ENCODE measurements around the gene RPUSD1. TPM values are rescaled to one million over a fixed set of nuclear protein-coding genes. Genes with fewer than 3 reads are reported as not detected.

The RPUSD1 gene
- polyA plus RNA-seq, 1 of the 3 experiments (the other 2 are of a cell fraction) = 27.7 TPM

DNA sequence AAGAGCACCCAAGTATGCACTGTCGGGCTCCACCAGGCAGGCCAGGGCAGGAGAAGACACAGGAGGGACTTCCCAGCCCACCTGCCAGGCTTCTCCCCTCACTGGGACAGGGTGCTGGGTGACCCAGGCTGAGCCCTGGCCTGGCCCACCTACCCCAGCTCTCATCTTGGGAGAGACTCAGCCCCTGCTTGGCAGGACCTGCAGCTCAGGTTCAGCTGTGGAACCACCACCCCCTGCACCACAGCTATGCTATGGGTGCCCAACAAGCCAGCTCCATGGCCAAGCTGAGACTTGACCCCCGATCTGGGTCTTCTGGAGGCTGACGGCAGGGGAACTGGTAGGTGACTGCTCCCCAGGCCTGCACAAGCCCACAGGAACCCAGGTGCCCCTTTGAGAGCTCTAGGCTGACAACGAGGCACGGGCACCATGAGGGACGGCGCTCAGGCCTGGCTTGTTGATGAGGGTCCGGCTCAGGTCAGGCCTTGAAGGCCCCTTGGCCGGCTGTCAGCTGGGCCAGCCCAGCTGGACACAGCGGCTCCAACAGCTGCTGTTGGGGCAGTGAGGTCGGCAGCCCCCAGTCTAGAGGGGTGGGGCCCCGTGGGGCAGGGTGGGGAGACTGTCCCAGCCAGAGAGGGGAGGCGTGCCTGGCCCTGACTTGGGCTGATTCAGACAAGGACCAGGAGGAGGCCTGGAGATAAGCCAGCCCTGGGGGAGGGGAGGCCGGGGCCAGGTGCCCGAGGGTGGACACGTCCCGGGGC, 4.6 kb downstream of the RPUSD1 start:
- no peak for DNase-seq

GRCh38 chr16:782766-783403, 5.3 kb downstream of the RPUSD1 start:
- H3K27ac ChIP-seq (ENCODE audit: low read depth in 2 of 2, low read length in 1 of 2) = no peak overlapping the region
- TF ChIP-seq CHD2 (IDR thresholded peaks at IDR 0.05; ENCODE audit: low read length, partially characterized antibody) = no peak
- H2AFZ ChIP-seq (ENCODE audit: low read depth) = no peak overlapping the region
- no peak overlapping the region for H3K4me3 ChIP-seq (ENCODE audit: low read depth in 2 of 2, low read length in 1 of 2)
- ChIA-PET POLR2A (interaction anchor here (0.6 to 1.4 kb wide), 3 partner anchors 63 to 67 kb away, joined by 3 to 4 read pairs (median 3); no protein-coding TSS in a partner anchor), CTCF (interaction anchor here (1.8 to 8.9 kb wide), 4 partner anchors 39 to 73 kb away, joined by 5 to 127 read pairs (median 24); partner anchors contain the start of genes CIAO3 and METRN)
- H3K4me1 ChIP-seq (ENCODE audit: control insufficient read depth in 1 of 2, insufficient read depth in 2 of 2, low read depth in 1 of 2, low read length in 1 of 2) = peaks cover 0 to 18% of the 10 kb centered on the region in 2 experiments; a peak in 1 of 4 replicates
- H3K9me3 ChIP-seq = no peaks in the 10 kb centered on the region
- peaks cover 17% of the 10 kb centered on the region; the same call in 1 of the 2 replicates for H3K27me3 ChIP-seq (ENCODE audit: insufficient read depth)
- WGBS (ENCODE audit: low lambda C conversion rate) = 24% methylated on average over 21 of the region's 36 CpGs
- DNase-seq = peak; percentile 72
- H3K79me2 ChIP-seq (ENCODE audit: insufficient read depth) = peaks cover 15% of the 10 kb centered on the region
- no peak overlapping the region for H3K4me2 ChIP-seq
- H3F3A ChIP-seq (replicated peaks; ENCODE audit: insufficient read depth) = no peaks in the 10 kb centered on the region
- H3K9me2 ChIP-seq = no peaks in the 10 kb centered on the region
- peaks cover 0 to 10% of the 10 kb centered on the region in 2 experiments for H3K36me3 ChIP-seq (replicated peaks in 1 of 2; ENCODE audit: control insufficient read depth in 1 of 2, insufficient read depth in 2 of 2, low read length in 1 of 2)
- H4K20me1 ChIP-seq (ENCODE audit: insufficient read depth) = peaks cover 20% of the 10 kb centered on the region; the same call in 1 of the 2 replicates
- no peak overlapping the region for H3K9ac ChIP-seq

More for the DNA sequence above, 4.6 kb downstream of the RPUSD1 start:
- Histone ChIP-seq H3K36me3 (replicated peaks in 1 of 2; ENCODE audit: control insufficient read depth in 1 of 2, insufficient read depth in 2 of 2, low read length in 1 of 2) (peaks cover 0 to 10% of the 10 kb centered on the region in 2 experiments), H3K9me3 (no peaks in the 10 kb centered on the region), H3K79me2 (ENCODE audit: insufficient read depth) (peaks cover 18% of the 10 kb centered on the region), H2AFZ (ENCODE audit: low read depth) (no peak overlapping the region), H3K4me2 (no peak overlapping the region), H3K4me3 (ENCODE audit: low read depth in 2 of 2, low read length in 1 of 2) (no peak overlapping the region), H3K27me3 (ENCODE audit: insufficient read depth) (peaks cover 17% of the 10 kb centered on the region; the same call in 1 of the 2 replicates), H4K20me1 (ENCODE audit: insufficient read depth) (peaks cover 20% of the 10 kb centered on the region; the same call in 1 of the 2 replicates), H3K4me1 (ENCODE audit: control insufficient read depth in 1 of 2, insufficient read depth in 2 of 2, low read depth in 1 of 2, low read length in 1 of 2) (peaks cover 0 to 18% of the 10 kb centered on the region in 2 experiments; a peak in 1 of 4 replicates), H3F3A (replicated peaks; ENCODE audit: insufficient read depth) (no peaks in the 10 kb centered on the region), H3K9me2 (no peaks in the 10 kb centered on the region), H3K9ac (no peak overlapping the region), H3K27ac (ENCODE audit: low read depth in 2 of 2, low read length in 1 of 2) (no peak overlapping the region)
- WGBS (ENCODE audit: low lambda C conversion rate) = no CpG with 5 or more reads among the region's 17 CpGs
- ChIA-PET POLR2A (interaction anchor here (0.6 to 1.4 kb wide), 2 partner anchors 64 to 67 kb away, joined by 3 to 4 read pairs; no protein-coding TSS in a partner anchor), CTCF (interaction anchor here (1.4 to 8.9 kb wide), 7 partner anchors 11 to 73 kb away, joined by 4 to 127 read pairs (median 10); partner anchors contain the start of genes CIAO3 and METRN)
- TF ChIP-seq TEAD4 (IDR thresholded peaks at IDR 0.05; ENCODE audit: borderline replicate concordance, insufficient read depth) (no peak), TCF12 (IDR thresholded peaks at IDR 0.05) (no peak), RCOR1 (IDR thresholded peaks at IDR 0.05; ENCODE audit: low read length) (no peak), SMC3 (IDR thresholded peaks at IDR 0.05; ENCODE audit: low read depth, low read length) (no peak), GABPA (IDR thresholded peaks at IDR 0.05; ENCODE audit: low read depth) (no peak), MXI1 (IDR thresholded peaks at IDR 0.05; ENCODE audit: low read depth, low read length) (no peak), TAF1 (IDR thresholded peaks at IDR 0.05; ENCODE audit: borderline replicate concordance, low read depth, low read length) (no peak), FOXJ3 (CRISPR knock-in tag; IDR thresholded peaks at IDR 0.05) (no peak), ELF1 (IDR thresholded peaks at IDR 0.05) (no peak)
